ENCODE data around the gene MAP3K10.

The MAP3K10 gene

DNA sequence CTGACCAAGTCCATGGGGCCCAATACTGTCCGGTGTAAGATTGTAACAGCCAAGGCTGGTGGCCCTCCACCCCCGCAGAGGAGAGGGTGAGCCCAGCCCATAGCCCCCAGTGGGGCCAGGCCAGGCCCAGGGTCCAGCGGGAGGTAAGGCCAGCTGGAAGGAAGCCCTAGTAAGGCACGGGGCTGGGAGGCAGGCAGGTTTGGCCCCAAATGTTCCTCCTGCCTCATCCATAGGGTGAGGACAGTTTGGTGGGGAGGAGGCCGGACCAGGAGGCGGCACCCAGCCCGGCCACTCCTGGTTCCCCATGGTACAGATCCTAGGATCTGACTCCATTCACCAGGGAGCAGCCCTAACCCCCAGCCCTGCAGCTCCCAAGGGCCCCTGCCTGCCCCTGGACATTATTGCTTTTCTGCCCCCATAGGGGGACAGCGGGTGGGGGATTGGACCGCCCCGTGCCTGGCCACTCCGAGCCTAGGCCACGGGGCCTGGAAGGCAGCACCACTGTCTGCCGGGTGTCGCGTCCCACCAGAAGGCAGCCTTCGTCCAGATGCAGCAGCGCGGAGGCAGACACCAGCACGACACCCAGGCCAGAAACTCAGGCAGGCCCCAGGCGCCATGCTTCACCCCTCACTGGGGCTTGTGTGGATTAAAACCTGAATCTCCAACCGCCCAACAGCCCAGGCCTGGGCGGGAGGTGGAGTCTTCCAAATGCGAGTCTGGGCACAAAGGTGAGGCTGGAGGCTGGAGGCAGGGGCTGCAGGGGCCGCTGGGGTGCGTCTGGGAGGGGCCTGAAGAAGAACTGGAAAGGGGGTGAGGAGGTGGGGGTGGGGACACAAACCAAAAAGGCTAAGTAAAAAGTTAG is 42.0 kb downstream of the MAP3K10 start:
- DNase-seq (ENCODE audit: low read depth in 2 of 2, low spot score in 1 of 2), result no peak

DNA sequence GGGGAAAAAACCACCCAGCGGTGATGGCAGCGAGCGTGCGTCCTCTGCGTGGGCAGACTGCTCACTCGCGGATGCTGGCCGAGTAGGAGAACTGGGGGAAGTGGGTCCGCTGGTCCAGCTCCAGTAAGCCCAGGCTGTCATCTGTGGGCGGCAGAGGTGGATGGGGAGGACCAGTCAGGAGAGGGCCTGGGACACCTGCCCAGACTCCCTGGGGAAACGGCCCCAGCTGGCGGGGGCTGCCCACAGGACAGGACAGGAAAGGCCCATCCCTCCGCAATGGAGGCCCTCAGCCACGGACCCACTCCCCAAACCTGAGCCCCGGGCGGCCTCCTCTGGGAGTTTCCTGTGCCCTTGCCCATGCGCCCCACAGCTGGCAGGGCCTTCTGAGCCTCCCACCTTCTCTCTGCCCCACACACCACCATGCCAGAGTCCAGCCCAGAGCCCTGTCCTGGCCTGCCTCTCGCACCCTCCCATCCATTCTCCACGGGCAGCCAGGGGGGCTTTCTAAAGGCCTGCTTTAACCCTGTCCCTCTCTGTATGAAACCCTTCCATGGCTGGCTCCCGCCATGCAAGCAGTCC is 42.7 kb downstream of the MAP3K10 start:
- DNase-seq (ENCODE audit: low read depth in 2 of 2, low spot score in 1 of 2), result no peak

- no peak for DNase-seq (ENCODE audit: low read depth in 2 of 2, low spot score in 1 of 2)
These were observed 43.4 kb downstream of the MAP3K10 start for GRCh38 chr19:40234429-40235237.

DNA sequence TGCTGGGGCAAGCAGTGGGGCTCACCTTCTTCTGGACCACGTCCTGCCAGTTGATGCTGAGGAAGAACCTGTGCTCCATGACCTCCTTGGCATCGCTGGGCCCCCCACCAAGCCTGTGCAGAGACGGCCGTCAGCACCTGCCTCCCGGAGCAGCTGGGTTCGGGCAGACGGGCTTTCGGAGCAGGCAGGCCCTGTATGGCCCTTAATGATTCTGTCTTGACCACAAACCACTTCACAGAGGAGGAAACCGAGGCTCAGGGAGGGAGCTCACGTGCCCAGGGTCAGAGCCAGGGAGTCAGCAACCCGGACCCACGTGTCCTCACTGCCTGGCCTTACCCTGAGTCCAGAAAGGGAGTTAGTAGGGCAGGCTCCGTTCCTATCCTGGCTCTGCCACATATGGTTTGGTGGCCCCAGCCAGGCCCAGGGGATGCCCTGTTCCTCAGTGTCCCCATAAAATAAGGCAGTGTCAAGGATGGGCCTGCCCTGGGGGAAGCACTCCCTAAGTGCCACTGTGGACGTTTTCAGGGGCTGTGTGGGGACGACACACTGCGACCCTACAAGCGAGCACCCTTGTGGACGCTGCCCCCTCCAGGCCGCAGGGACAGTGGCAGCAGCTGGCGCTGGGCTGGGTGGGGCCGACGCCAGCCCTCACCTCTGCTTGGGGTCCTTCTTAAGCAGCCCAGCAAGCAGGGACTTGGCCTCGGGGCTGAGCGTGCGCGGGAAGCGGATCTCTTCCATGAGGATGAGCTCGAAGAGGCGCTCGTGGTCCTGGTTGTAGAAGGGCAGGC is 44.2 kb downstream of the MAP3K10 start:
- DNase-seq (ENCODE audit: low read depth in 2 of 2, low spot score in 1 of 2), result no peak

DNA sequence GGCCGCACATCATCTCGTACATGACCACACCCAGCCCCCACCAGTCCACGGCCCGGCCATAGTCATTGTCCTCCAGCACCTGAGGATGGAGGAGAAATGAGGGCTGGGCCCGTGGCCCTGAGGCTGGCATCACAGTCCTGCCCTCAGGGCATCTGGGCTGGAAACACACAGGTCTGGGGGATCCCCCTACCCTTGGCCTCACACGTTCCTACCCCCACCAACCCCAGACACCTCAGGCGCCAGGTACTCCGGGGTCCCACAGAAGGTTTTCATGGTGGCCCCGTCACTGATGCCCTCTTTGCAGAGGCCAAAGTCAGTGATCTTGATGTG is 44.8 kb downstream of the MAP3K10 start:
- no peak for DNase-seq (ENCODE audit: low read depth in 2 of 2, low spot score in 1 of 2)

- no peak for DNase-seq (ENCODE audit: low read depth in 2 of 2, low spot score in 1 of 2)
These were observed 45.1 kb downstream of the MAP3K10 start for GRCh38 chr19:40236366-40236765.

DNA sequence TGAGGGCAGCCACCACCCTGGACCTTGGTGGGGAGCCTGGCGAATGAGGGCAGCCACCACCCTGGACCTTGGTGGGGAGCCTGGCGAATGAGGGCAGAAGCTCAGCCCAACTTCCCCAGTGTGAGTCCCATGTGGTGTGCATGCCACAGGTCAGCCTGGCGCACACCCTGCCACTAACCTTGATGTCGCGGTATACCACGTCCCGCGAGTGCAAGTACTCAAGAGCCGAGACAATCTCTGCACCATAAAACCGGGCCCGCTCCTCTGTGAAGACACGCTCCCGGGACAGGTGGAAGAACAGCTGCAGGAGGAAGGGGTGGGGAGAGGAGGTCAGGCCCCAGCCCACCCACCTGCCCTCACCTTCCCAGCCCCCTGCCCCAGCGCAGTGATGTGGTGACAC is 46.6 kb downstream of the MAP3K10 start:
- no peak for DNase-seq (ENCODE audit: low read depth in 2 of 2, low spot score in 1 of 2)

DNA sequence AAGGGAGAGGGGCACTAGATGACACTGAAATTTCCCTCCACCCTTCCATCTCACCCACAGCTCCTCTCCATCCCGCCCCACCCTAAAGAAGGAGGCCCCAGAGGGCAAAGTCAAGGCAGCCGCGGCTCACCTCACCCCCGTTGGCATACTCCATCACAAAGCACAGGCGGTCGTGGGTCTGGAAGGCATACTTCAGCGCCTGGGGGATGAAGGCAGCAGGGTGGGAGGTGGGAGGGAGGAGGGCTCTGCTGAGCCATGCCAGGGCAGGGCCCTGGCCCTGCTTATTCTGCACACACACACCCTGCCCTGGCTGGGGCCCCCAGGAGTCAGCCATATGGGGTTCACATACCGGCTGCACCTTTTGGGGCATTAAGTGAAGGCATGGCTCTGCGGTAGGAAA is 47.5 kb downstream of the MAP3K10 start:
- no peak for DNase-seq (ENCODE audit: low read depth in 2 of 2, low spot score in 1 of 2)

GRCh38 chr19:40239415-40240226 is 48.4 kb downstream of the MAP3K10 start:
- DNase-seq (ENCODE audit: low read depth in 2 of 2, low spot score in 1 of 2), result no peak

- DNase-seq (ENCODE audit: low read depth in 2 of 2, low spot score in 1 of 2), result no peak
These were observed 49.1 kb downstream of the MAP3K10 start for GRCh38 chr19:40240332-40240731.

- no peak for DNase-seq (ENCODE audit: low read depth in 2 of 2, low spot score in 1 of 2)
These were observed 50.0 kb downstream of the MAP3K10 start for GRCh38 chr19:40241125-40241808.

GRCh38 chr19:40241809-40242384 is 50.7 kb downstream of the MAP3K10 start:
- DNase-seq (ENCODE audit: low read depth in 2 of 2, low spot score in 1 of 2), result no peak

DNA sequence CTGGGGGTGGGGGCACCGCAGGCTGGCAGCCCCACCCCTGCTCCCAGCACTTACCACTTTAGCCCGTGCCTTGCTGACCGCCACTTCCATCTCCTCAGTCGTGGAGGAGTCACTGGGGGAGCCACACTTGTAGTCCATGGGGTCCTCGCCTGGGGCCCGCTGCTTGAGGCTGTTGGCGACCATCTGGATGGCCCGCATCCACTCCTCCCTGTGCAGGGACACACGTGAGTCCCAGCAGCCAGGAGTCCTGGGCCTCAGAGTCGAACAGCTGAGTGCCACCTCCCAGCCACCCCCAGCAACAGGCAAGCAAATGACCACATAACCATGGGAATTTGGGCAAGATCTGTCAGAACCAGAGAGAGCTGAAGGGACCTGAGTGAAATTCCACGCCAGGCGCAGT is 51.3 kb downstream of the MAP3K10 start:
- DNase-seq (ENCODE audit: low read depth in 2 of 2, low spot score in 1 of 2), result no peak

DNA sequence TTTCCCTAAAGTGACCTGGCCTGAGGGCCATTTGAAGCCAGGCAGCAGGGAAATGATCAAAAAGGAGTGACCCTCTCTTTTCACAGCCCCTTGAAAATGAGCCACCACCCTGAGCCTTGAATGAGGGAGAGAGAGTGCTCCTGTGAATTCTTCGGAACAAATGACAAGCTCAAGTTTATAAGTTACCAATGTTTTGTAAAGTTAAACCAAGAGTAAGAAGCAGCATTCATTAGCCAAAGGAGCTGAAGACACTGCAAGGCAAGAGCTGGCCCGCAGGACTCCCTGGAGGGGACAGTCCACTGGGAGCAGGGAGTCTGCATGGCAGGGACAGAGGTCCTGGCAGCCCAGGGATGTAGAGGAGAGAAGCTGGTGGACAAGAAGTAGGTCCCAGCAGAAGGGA is 52.0 kb downstream of the MAP3K10 start:
- DNase-seq (ENCODE audit: low read depth in 2 of 2, low spot score in 1 of 2), result no peak

GRCh38 chr19:40244579-40245317 is 53.5 kb downstream of the MAP3K10 start:
- DNase-seq (ENCODE audit: low read depth in 2 of 2, low spot score in 1 of 2), result no peak

DNA sequence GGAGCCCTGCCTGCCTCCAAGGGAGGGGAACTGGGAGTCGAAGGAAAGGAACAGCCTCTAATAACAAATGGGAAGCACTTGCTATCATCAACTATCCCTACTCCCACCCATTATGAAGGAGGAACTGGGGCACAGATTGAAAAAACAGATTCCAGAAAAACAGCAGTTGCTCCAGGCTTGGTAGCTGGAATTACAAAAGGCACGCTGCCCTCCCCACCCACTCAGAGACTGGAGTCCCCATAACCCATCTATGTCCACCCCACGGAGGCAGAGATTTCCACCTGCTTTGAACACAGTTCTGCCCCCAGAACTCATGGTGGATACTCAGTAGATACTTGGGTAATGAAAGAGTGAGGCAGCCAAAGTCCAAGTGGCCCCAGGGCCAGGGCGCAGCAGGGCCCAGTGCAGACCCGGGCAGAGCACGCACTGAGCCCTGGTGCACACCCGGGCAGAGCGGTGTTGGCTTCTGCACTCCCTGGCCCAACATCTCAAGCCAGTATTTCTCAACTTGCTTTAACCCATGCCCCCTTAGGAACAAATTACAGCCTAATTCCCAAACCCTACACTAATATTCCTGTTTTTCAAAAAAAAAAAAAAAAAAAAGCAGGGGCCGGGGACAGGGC is 54.4 kb downstream of the MAP3K10 start:
- no peak for DNase-seq (ENCODE audit: low read depth in 2 of 2, low spot score in 1 of 2)

- DNase-seq (ENCODE audit: low read depth in 2 of 2, low spot score in 1 of 2), result no peak
These were observed 55.3 kb downstream of the MAP3K10 start for GRCh38 chr19:40246292-40247073.

DNA sequence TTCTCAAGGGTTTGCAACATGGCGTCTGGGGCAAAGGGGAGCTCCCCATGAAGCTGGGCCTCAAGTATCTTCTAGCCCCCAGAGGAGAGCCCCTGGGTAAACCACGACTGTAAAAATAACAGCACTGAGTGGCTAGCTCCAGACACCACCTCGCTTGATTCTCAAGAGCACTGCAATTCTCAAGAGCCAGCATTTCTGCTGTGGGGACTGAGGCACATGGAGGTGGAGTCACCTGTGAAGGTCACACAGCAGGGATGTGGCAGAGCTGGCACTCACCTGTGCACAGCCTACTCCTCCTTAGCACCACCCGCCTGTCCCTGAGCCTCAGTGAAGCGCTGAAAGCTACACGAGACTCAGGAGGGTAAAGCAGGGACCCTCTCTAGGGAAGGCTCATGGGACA is 56.0 kb downstream of the MAP3K10 start:
- DNase-seq (ENCODE audit: low read depth in 2 of 2, low spot score in 1 of 2), result no peak
